Testis (tissue), 5 donors: ENCODE data around the gene LIPE. TPM values are rescaled to one million over a fixed set of nuclear protein-coding genes. Genes with fewer than 3 reads are reported as not detected.
A peak's percentile ranks its signal among the peaks of the same experiment; 100 is the strongest.

Source experiments
- DNase-seq: peaks from one replicate; pipeline ENCODE4 v3.0.0-alpha.2; 2019
- H3K27ac ChIP-seq, 2 donors: fragments of 200-600 bp; sonication (generic); one replicate each; pipeline ENCODE4 v1.5.1; 2019
- H3K27me3 ChIP-seq: fragments of 200-600 bp; sonication (generic); one replicate; pipeline ENCODE4 v1.5.1; 2019
- H3K36me3 ChIP-seq: fragments of 200-600 bp; sonication (generic); one replicate; pipeline ENCODE4 v1.5.1; 2017; ENCODE audit warnings: low read depth; ENCODE audit errors: missing control alignments
- H3K4me1 ChIP-seq: fragments of 200-600 bp; sonication (generic); one replicate; pipeline ENCODE4 v1.5.1; 2019
- H3K4me3 ChIP-seq, 2 donors: fragments of 200-600 bp; sonication (generic); one replicate each; pipeline ENCODE4 v1.5.1; 2017 to 2019
- H3K9me3 ChIP-seq: fragments of 200-600 bp; sonication (generic); one replicate; pipeline ENCODE4 v1.5.1; 2017
- POLR2A ChIP-seq: fragments of 450-650 bp; IDR thresholded peaks from one replicate; pipeline ENCODE4 v1.6.1; 2017; ENCODE audit warnings: antibody characterized with exemption, mild to moderate bottlenecking, moderate library complexity
- WGBS, 2 donors: methylation state at CpG; one replicate each; pipeline ENCODE4 v1.1.5; 2018; 5-methylcytosine and 5-hydroxymethylcytosine counted together
- intact Hi-C: fragments of 100-400 bp; cut with DNase I; formaldehyde crosslinking; loops from one replicate; pipeline ENCODE4 v1.15.1; 2023; ENCODE audit warnings: low total_unique reads
- long read RNA-seq, 2 donors: transcript quantifications; one replicate each; lab custom pipeline, GENCODE V29; 2026
- polyA plus RNA-seq: library from polyadenylated mRNA; stranded (reverse); fragments of 350-450 nt; fragmentation: Illumina TruSeq; extraction: RNeasy Lipid Tissue Mini Kit (QIAGEN cat#74804); gene quantifications from one replicate; pipeline ENCODE4 v1.2.3, GENCODE V29; 2014; ENCODE audit warnings: low read depth, low replicate concordance; ENCODE audit not compliant: insufficient read depth
- total RNA-seq, 2 donors: library from RNA; depleted of rRNA; stranded (reverse); fragments of >200 nt; gene quantifications; one replicate each; pipeline ENCODE4 v1.2.3, GENCODE V29; 2016
- TF ChIP-seq, protein P1 (sequence below), 3 experiments: fragments of 450-650 bp in 2 of 3; fragments of 200-600 bp in 1 of 3; sonication (generic) in 1 of 3; IDR thresholded peaks; one replicate each; pipeline ENCODE4 v1.5.1; 2016 to 2019; ENCODE audit warnings: antibody characterized with exemption in 3 of 3, mild to moderate bottlenecking in 2 of 3, moderate library complexity in 1 of 3

The LIPE gene, protein sequence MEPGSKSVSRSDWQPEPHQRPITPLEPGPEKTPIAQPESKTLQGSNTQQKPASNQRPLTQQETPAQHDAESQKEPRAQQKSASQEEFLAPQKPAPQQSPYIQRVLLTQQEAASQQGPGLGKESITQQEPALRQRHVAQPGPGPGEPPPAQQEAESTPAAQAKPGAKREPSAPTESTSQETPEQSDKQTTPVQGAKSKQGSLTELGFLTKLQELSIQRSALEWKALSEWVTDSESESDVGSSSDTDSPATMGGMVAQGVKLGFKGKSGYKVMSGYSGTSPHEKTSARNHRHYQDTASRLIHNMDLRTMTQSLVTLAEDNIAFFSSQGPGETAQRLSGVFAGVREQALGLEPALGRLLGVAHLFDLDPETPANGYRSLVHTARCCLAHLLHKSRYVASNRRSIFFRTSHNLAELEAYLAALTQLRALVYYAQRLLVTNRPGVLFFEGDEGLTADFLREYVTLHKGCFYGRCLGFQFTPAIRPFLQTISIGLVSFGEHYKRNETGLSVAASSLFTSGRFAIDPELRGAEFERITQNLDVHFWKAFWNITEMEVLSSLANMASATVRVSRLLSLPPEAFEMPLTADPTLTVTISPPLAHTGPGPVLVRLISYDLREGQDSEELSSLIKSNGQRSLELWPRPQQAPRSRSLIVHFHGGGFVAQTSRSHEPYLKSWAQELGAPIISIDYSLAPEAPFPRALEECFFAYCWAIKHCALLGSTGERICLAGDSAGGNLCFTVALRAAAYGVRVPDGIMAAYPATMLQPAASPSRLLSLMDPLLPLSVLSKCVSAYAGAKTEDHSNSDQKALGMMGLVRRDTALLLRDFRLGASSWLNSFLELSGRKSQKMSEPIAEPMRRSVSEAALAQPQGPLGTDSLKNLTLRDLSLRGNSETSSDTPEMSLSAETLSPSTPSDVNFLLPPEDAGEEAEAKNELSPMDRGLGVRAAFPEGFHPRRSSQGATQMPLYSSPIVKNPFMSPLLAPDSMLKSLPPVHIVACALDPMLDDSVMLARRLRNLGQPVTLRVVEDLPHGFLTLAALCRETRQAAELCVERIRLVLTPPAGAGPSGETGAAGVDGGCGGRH
- total RNA-seq: 10 to 100 TPM; 49.2 to 73.5 TPM
- 131 TPM for polyA plus RNA-seq
- long read RNA-seq, donor 1: 0 reads
- long read RNA-seq, donor 2, partial matches to known transcripts: 6 of 8 reads
- long read RNA-seq, donor 2, other reads (novel, unspliced or antisense): 0 of 8 reads

DNA sequence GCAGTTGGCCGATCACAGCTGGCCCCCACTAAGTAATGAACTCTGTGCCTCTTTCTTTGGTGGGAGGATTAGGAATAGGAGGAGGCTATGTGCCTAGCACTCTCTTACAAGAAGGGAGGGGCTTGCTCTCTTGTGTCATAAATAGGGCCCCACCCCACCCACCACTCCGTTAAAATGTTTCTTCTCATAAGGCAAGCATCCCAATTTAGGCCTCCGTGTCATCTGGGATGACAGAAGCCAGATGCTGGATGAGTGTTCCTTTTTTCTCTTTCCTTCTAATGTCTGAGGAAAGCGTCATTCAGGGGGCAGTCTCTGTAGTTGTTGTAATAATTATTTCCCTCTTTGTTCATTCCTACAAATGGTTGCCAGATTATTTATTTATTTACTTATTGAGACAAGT, at the start of gene LIPE:
LIPE (minus strand) TSS at position 76 of the 400 bp plus-strand sequence. CDS start 239 bp downstream, outside the sequence.
- Histone ChIP-seq H3K4me1 (peaks cover 10% of the 10 kb centered on the region), H3K36me3 (no peaks in the 10 kb centered on the region), H3K27ac (no peak within 1 kb of the TSS), H3K27me3 (no peaks in the 10 kb centered on the region), H3K4me3 (no peak within 1 kb of the TSS), H3K9me3 (no peaks in the 10 kb centered on the region)
- DNase-seq: no peak
- intact Hi-C loops: no loop called here
- WGBS, 2 donors: 70 to 72% methylated on average over 3 to 4 of the region's 4 CpGs
- TF ChIP-seq POLR2A: no peak
- TF ChIP-seq, protein P1, sequence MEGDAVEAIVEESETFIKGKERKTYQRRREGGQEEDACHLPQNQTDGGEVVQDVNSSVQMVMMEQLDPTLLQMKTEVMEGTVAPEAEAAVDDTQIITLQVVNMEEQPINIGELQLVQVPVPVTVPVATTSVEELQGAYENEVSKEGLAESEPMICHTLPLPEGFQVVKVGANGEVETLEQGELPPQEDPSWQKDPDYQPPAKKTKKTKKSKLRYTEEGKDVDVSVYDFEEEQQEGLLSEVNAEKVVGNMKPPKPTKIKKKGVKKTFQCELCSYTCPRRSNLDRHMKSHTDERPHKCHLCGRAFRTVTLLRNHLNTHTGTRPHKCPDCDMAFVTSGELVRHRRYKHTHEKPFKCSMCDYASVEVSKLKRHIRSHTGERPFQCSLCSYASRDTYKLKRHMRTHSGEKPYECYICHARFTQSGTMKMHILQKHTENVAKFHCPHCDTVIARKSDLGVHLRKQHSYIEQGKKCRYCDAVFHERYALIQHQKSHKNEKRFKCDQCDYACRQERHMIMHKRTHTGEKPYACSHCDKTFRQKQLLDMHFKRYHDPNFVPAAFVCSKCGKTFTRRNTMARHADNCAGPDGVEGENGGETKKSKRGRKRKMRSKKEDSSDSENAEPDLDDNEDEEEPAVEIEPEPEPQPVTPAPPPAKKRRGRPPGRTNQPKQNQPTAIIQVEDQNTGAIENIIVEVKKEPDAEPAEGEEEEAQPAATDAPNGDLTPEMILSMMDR (IDR thresholded peaks at IDR 0.05): no peak

DNA sequence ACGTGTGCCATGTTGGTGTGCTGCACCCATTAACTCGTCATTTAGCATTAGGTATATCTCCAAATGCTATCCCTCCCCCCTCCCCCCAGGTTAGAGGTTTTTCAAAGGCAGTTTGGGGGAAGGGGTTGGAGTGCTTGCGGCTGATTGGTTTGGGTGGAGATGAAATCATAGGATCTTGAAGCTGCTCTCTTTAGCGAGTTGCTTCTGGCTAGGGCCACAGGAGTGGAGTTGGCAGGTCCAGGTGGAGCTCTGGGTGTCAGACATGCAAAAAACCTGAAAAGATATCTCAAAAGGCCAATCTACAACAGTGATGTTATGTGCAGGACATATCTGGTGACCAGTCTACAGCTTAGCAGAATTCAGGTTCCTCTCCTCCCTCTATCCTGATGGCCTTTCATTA, 48.2 kb upstream of the LIPE start:
- Histone ChIP-seq H3K9me3 (no peaks in the 10 kb centered on the region), H3K36me3 (no peaks in the 10 kb centered on the region), H3K27ac (peak overlapping the region; percentile 50 to 66), H3K4me1 (peaks cover 7% of the 10 kb centered on the region), H3K4me3 (no peak overlapping the region), H3K27me3 (no peaks in the 10 kb centered on the region)
- peak; percentile 5 for DNase-seq
- TF ChIP-seq POLR2A: no peak
- TF ChIP-seq, protein P1 (IDR thresholded peaks at IDR 0.05): no peak
- WGBS, 2 donors: 78 to 81% methylated on average over 4 of the region's 4 CpGs
- intact Hi-C loops: no loop called here

DNA sequence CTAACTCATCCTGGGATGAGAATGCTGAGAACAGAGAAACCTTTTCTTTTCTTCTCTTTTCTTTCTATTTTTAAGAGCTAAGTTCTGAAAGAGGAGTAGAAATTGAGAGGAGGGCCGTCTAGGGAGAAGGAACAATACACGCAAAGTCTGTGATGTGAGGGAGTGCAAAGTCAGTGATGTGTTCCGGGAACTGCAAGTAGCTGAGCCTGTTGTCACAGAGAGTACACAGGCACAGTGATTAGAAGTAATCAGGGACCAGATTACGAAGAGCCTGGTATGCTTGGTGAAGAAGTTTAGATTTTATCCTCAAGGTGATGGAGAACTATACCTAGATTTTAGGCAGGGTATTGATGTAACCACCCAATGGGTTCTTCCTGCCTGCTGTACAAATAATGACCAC, 47.6 kb upstream of the LIPE start:
- peaks cover 7% of the 10 kb centered on the region for H3K4me1 ChIP-seq
- no peaks in the 10 kb centered on the region for H3K9me3 ChIP-seq
- 43 to 65% methylated on average over 4 of the region's 4 CpGs for WGBS, 2 donors
- H3K36me3 ChIP-seq: no peaks in the 10 kb centered on the region
- H3K4me3 ChIP-seq: no peak overlapping the region
- intact Hi-C loops: no loop called here
- H3K27ac ChIP-seq: peak overlapping the region; percentile 13 to 67
- TF ChIP-seq, protein P1 (IDR thresholded peaks at IDR 0.05): no peak
- TF ChIP-seq POLR2A: no peak
- DNase-seq: peak; percentile 67
- no peaks in the 10 kb centered on the region for H3K27me3 ChIP-seq

DNA sequence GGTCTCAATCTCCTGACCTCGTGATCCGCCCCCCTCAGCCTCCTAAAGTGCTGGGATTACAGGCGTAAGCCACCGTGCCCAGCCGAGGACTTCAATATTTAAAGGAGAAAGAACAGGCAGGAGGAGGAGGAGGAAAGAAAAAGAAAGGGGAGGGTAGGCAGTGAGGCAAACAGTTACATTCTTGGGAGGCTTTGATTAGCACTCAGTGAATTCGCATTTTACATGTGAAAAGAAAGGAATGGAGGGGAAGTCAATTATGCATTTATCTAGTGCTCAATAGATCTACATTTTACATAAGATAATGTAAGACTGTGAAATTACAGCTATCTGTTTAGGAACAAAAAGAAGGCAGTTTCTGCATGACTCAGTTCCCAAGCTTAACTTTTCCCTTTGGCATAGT, 46.5 kb upstream of the LIPE start:
- H3K36me3 ChIP-seq: no peaks in the 10 kb centered on the region

More for the DNA sequence above, 46.5 kb upstream of the LIPE start:
- Histone ChIP-seq H3K27ac (peak overlapping the region; percentile 59 to 67), H3K4me3 (no peak overlapping the region), H3K27me3 (no peaks in the 10 kb centered on the region), H3K4me1 (peaks cover 7% of the 10 kb centered on the region), H3K9me3 (no peaks in the 10 kb centered on the region)
- intact Hi-C loops: no loop called here
- no peak for DNase-seq
- 39 to 50% methylated on average over 6 of the region's 6 CpGs for WGBS, 2 donors
- TF ChIP-seq, protein P1 (IDR thresholded peaks at IDR 0.05): no peak
- no peak for TF ChIP-seq POLR2A
